Measurements from ENCODE around the gene ADARB1. TPM values are rescaled to one million over a fixed set of nuclear protein-coding genes. Genes with fewer than 3 reads are reported as not detected.

The ADARB1 gene
- total RNA-seq, 1 donor from 2014 or later: 25.9 TPM

GRCh38 chr21:45078371-45078770 is 4.0 kb downstream of the ADARB1 start:
- Mint-ChIP-seq H3K4me1 (ENCODE audit: low read depth) (peaks cover 81% of the 10 kb centered on the region), H3K27ac (peak overlapping the region; percentile 73), H3K36me3 (ENCODE audit: low read depth) (peaks cover 15% of the 10 kb centered on the region), H3K4me3 (peak overlapping the region; percentile 25), H3K27me3 (ENCODE audit: insufficient read depth) (no peaks in the 10 kb centered on the region), H3K9me3 (no peaks in the 10 kb centered on the region)
- DNase-seq (ENCODE audit: low spot score): no peak
- intact Hi-C loops (cut with micrococcal nuclease): loop anchor here (2.0 to 10.0 kb wide), 4 partner anchors 50 to 274 kb away; partner anchors contain the start of gene UBE2G2

- intact Hi-C loops (cut with micrococcal nuclease): loop anchor here (1.0 to 10.0 kb wide), 7 partner anchors 8 to 739 kb away; partner anchors contain the start of gene UBE2G2
- Mint-ChIP-seq H3K9me3 (no peaks in the 10 kb centered on the region), H3K4me1 (ENCODE audit: low read depth) (peaks cover 82% of the 10 kb centered on the region), H3K27ac (peak overlapping the region; percentile 75), H3K27me3 (ENCODE audit: insufficient read depth) (no peaks in the 10 kb centered on the region), H3K36me3 (ENCODE audit: low read depth) (peaks cover 13% of the 10 kb centered on the region), H3K4me3 (peak overlapping the region; percentile 59)
- DNase-seq (ENCODE audit: low spot score): peak; percentile 80
Measured at GRCh38 chr21:45078877-45079281, 4.5 kb downstream of the ADARB1 start.

- no peaks in the 10 kb centered on the region for H3K27me3 Mint-ChIP-seq (ENCODE audit: insufficient read depth)
- H3K4me3 Mint-ChIP-seq: peak overlapping the region; percentile 59
- H3K27ac Mint-ChIP-seq: peak overlapping the region; percentile 75
- DNase-seq (ENCODE audit: low spot score): no peak
- peaks cover 86% of the 10 kb centered on the region for H3K4me1 Mint-ChIP-seq (ENCODE audit: low read depth)
- no peaks in the 10 kb centered on the region for H3K9me3 Mint-ChIP-seq
- intact Hi-C loops (cut with micrococcal nuclease): loop anchor here (1.0 to 10.0 kb wide), 7 partner anchors 8 to 739 kb away; partner anchors contain the start of gene UBE2G2
- peaks cover 16% of the 10 kb centered on the region for H3K36me3 Mint-ChIP-seq (ENCODE audit: low read depth)
Measured at GRCh38 chr21:45079351-45079750, 5.0 kb downstream of the ADARB1 start.

DNA sequence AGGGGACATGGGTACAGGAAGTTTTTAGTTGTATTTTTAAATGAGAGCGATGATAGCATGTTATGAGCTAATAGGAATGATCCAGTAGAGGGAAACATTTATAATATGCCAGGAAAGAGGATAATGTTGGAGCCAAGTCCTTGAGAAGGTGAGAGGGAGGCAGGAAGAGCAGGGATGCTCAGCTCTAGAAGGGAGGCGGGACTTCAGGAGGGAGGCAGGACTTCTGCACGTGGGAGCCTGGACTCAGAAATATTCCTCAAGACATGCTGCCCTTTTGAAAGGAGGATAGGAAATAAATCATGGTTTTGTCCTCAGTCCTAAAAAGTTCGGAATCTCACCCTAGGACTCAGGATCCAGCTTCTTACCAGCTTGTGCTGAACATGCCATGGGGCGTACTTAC is 5.9 kb downstream of the ADARB1 start:
- no peak for DNase-seq (ENCODE audit: low spot score)
- intact Hi-C loops (cut with micrococcal nuclease): no loop called here
- no peaks in the 10 kb centered on the region for H3K27me3 Mint-ChIP-seq (ENCODE audit: insufficient read depth)
- H3K27ac Mint-ChIP-seq: peak overlapping the region; percentile 75
- H3K9me3 Mint-ChIP-seq: no peaks in the 10 kb centered on the region
- peaks cover 95% of the 10 kb centered on the region for H3K4me1 Mint-ChIP-seq (ENCODE audit: low read depth)
- H3K36me3 Mint-ChIP-seq (ENCODE audit: low read depth): peaks cover 16% of the 10 kb centered on the region
- peak overlapping the region; percentile 21 for H3K4me3 Mint-ChIP-seq

DNA sequence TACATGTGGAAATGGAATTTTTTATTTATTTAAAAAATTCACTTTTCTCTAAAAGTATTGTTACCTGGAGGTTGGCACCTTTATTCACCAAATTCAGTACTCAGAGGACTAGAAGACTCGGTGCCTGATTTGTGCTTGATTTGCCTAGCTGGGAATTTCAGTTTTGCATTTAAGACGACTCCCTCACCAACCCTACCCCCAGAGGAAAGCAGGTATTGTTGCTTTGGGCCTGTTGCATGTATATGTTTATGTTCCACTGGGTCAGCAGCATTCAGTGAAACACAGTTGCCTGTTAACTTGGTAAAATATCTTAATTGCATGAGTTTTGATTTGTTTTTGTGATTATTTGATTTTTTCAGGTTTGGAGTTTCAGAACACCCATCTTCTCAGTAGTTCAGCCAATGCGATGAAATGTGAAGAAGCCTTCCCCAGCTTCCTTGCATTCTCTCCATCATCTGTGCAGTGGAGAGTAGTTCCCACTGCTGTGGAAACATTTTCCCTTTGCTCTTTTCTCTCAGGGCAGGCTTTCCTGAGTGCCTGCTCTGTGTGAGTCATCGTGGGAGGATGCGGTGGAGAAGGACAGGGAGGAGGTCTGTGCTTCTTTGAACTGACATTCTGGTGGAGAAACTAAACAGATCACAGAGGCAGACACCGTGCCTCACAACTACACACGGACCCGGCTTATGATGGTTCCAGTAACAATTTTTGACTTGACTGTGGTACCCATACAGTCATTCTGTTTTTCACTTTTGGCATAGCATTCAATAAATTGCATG is 6.4 kb downstream of the ADARB1 start:
- intact Hi-C loops (cut with micrococcal nuclease): no loop called here
- peak overlapping the region; percentile 62 for H3K4me3 Mint-ChIP-seq
- H3K27ac Mint-ChIP-seq: peak overlapping the region; percentile 66
- H3K9me3 Mint-ChIP-seq: no peaks in the 10 kb centered on the region
- peaks cover 16% of the 10 kb centered on the region for H3K36me3 Mint-ChIP-seq (ENCODE audit: low read depth)
- peaks cover 97% of the 10 kb centered on the region for H3K4me1 Mint-ChIP-seq (ENCODE audit: low read depth)
- H3K27me3 Mint-ChIP-seq (ENCODE audit: insufficient read depth): no peaks in the 10 kb centered on the region
- DNase-seq (ENCODE audit: low spot score): peak; percentile 31

DNA sequence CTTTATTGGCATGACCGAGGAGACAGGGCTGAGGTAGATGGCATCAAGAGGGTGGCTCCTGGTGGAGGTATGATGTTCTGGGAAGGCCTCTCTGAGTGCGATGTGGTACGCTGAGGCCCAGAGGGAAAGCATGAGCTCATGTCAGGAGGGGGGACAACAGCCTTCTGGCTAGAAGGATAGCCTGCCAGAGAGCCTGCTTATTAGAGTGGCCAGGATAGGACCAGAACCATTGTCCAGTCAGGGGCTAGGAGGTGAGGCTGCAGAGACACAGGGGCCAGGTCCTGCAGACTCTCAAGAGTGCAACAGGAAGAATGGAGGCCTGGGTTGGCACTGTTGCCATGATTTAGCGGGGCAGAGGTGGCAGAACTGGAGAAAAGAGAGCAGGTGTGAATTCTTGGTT is 7.3 kb downstream of the ADARB1 start:
- H3K36me3 Mint-ChIP-seq (ENCODE audit: low read depth): peaks cover 16% of the 10 kb centered on the region
- peak overlapping the region; percentile 62 for H3K4me3 Mint-ChIP-seq
- H3K27ac Mint-ChIP-seq: peak overlapping the region; percentile 66
- H3K4me1 Mint-ChIP-seq (ENCODE audit: low read depth): peaks cover 97% of the 10 kb centered on the region
- intact Hi-C loops (cut with micrococcal nuclease): no loop called here
- no peak for DNase-seq (ENCODE audit: low spot score)
- no peaks in the 10 kb centered on the region for H3K9me3 Mint-ChIP-seq
- no peaks in the 10 kb centered on the region for H3K27me3 Mint-ChIP-seq (ENCODE audit: insufficient read depth)

DNA sequence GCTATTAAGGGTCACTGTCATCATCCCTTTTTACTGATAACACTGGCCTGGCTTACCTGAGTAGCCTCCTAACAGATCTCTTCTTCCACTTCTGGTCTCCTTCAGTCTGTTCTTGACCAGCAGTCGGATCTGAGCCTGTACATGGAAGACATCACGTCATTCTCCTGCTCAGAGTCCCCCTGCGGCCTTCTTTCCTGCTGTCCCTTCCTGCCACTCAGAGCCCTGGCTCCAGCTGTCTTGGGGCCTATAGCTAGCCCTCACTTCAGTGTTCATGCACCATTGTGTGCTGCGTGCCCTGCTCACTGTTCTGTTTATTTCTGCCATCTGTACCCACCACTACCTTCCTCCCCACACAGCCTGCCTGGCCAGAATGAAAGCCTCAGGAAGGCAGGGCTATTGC is 8.4 kb downstream of the ADARB1 start:
- no peak for DNase-seq (ENCODE audit: low spot score)
- H3K4me1 Mint-ChIP-seq (ENCODE audit: low read depth): peaks cover 100% of the 10 kb centered on the region
- intact Hi-C loops (cut with micrococcal nuclease): no loop called here
- no peaks in the 10 kb centered on the region for H3K27me3 Mint-ChIP-seq (ENCODE audit: insufficient read depth)
- no peak overlapping the region for H3K4me3 Mint-ChIP-seq
- H3K36me3 Mint-ChIP-seq (ENCODE audit: low read depth): peaks cover 21% of the 10 kb centered on the region
- no peaks in the 10 kb centered on the region for H3K9me3 Mint-ChIP-seq
- no peak overlapping the region for H3K27ac Mint-ChIP-seq

GRCh38 chr21:45084121-45084520 is 9.7 kb downstream of the ADARB1 start:
- peak overlapping the region; percentile 56 for H3K27ac Mint-ChIP-seq
- H3K4me3 Mint-ChIP-seq: peak overlapping the region; percentile 25
- intact Hi-C loops (cut with micrococcal nuclease): no loop called here
- H3K4me1 Mint-ChIP-seq (ENCODE audit: low read depth): peaks cover 98% of the 10 kb centered on the region
- no peak for DNase-seq (ENCODE audit: low spot score)
- no peaks in the 10 kb centered on the region for H3K27me3 Mint-ChIP-seq (ENCODE audit: insufficient read depth)
- peaks cover 23% of the 10 kb centered on the region for H3K36me3 Mint-ChIP-seq (ENCODE audit: low read depth)
- no peaks in the 10 kb centered on the region for H3K9me3 Mint-ChIP-seq

DNA sequence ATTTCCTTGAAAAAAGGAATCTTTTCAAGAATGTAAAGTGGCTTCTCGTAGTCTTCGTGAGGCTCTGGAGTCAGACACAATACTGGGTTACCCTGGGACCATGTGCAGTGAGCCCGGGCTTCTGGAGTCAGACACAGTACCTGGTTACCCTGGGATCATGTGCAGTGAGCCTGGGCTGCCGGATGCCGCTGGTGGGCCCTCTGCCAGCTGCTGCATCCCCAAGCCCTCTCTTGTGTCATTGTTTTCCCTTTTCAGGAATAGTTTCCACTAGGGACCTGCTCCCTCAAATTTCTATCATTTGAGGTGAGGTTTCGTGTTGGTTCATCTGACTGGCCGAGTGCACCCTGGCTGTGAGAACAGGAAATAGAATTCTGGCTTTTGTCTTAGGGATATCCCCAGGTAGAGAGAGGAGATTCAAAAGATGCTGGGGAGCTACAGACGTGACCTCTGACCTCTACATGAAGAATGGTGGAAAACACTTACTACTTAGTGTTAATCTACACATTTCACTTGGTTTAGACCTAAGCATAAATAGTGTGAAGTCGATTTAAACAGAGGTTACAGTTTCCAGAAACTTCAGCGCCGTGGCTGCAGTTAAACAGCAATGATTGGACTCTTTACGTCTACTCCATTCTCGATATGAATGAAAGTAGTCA is 10.6 kb downstream of the ADARB1 start:
- Mint-ChIP-seq H3K9me3 (no peaks in the 10 kb centered on the region), H3K27me3 (ENCODE audit: insufficient read depth) (no peaks in the 10 kb centered on the region), H3K36me3 (ENCODE audit: low read depth) (peaks cover 27% of the 10 kb centered on the region), H3K4me3 (no peak overlapping the region), H3K4me1 (ENCODE audit: low read depth) (peaks cover 94% of the 10 kb centered on the region), H3K27ac (peak overlapping the region; percentile 10)
- no peak for DNase-seq (ENCODE audit: low spot score)
- intact Hi-C loops (cut with micrococcal nuclease): no loop called here

DNA sequence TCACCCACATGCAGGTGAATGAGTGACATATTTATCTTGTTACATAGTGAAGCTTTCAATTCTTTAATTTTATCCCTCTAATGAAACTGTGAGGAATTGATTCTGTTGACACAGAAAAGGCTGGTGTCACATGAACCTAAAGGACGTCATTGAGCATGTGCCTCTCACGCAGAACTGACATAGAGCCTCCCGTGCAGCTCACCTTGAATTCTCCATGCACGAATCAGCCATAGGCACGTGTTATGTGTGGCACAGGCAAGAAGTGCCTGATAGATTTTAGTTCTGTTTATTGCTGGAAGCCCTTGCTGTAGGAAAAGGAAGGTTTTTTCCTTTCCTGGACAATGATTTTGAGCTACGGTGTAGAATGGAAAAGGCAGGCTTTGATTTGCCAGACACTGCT is 11.3 kb downstream of the ADARB1 start:
- Mint-ChIP-seq H3K4me1 (ENCODE audit: low read depth) (peaks cover 90% of the 10 kb centered on the region), H3K27me3 (ENCODE audit: insufficient read depth) (no peaks in the 10 kb centered on the region), H3K36me3 (ENCODE audit: low read depth) (peaks cover 27% of the 10 kb centered on the region), H3K27ac (no peak overlapping the region), H3K4me3 (no peak overlapping the region), H3K9me3 (no peaks in the 10 kb centered on the region)
- DNase-seq (ENCODE audit: low spot score): no peak
- intact Hi-C loops (cut with micrococcal nuclease): no loop called here

DNA sequence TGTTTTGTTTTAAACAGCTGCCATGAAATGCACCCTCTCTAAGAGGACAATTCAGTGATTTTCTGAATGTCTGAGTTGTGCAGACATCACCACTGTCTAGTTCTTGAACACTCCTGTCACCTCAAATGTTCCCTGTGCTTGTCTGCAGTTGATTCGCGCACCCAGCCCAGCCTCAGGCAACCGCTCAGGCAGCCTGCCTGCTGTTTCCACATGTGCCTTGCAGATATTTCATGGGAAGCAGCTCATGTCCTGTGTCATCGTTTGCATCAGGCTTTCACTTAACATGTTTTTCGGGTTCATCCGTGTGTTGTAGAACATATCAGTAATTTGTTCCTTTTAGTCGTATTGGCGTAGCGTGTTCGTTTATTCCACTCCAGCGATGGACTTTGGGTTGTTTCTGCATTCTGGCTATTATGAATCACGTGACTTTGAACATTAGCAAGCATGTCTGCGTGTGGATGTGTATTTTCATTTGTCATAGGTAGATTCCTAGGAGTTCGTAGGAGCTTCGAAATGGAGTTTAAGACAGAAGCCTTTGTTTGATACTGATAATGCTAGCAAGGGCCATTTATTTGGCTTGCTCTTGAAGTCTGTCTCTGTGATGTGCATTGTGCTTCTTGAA is 12.1 kb downstream of the ADARB1 start:
- no peaks in the 10 kb centered on the region for H3K9me3 Mint-ChIP-seq
- intact Hi-C loops (cut with micrococcal nuclease): no loop called here
- peak overlapping the region; percentile 8 for H3K4me3 Mint-ChIP-seq
- H3K4me1 Mint-ChIP-seq (ENCODE audit: low read depth): peaks cover 89% of the 10 kb centered on the region
- H3K27me3 Mint-ChIP-seq (ENCODE audit: insufficient read depth): no peaks in the 10 kb centered on the region
- H3K36me3 Mint-ChIP-seq (ENCODE audit: low read depth): peaks cover 24% of the 10 kb centered on the region
- DNase-seq (ENCODE audit: low spot score): no peak
- peak overlapping the region; percentile 34 for H3K27ac Mint-ChIP-seq

- H3K4me1 Mint-ChIP-seq (ENCODE audit: low read depth): peaks cover 82% of the 10 kb centered on the region
- H3K27ac Mint-ChIP-seq: peak overlapping the region; percentile 65
- no peak for DNase-seq (ENCODE audit: low spot score)
- no peaks in the 10 kb centered on the region for H3K9me3 Mint-ChIP-seq
- H3K27me3 Mint-ChIP-seq (ENCODE audit: insufficient read depth): no peaks in the 10 kb centered on the region
- H3K36me3 Mint-ChIP-seq (ENCODE audit: low read depth): peaks cover 20% of the 10 kb centered on the region
- peak overlapping the region; percentile 34 for H3K4me3 Mint-ChIP-seq
- intact Hi-C loops (cut with micrococcal nuclease): loop anchor here (1.0 kb wide), 1 partner anchor 8 kb away; no protein-coding TSS in a partner anchor
Measured at GRCh38 chr21:45087022-45087823, 12.8 kb downstream of the ADARB1 start.

All from activated T-helper 1 cell treated with anti-CD3 and anti-CD28 coated beads, Interleukin-12 subunit alpha, Interleukin-12 subunit beta, Interleukin-2, Interleukin-4 antibody, amounts not matched to agents 30 ng/mL and 10 ng/mL and 1 ng/mL, durations not matched to agents 14 hours and 24 hours and 36 hours (primary cell).